Subcutaneous abdominal adipose tissue (tissue), 5 donors: ENCODE measurements around the gene VAMP2.

ENCODE experiments used
- H3K27ac ChIP-seq: one replicate; pipeline ENCODE4 v1.7.0; 2013; ENCODE audit warnings: low read depth, mild to moderate bottlenecking, inconsistent platforms, low read length, moderate library complexity
- H3K27me3 ChIP-seq, 5 donors: one replicate each; pipeline ENCODE4 v1.7.0; 2013; ENCODE audit warnings: low read length in 5 of 5, inconsistent platforms in 1 of 5; ENCODE audit not compliant: control insufficient read depth in 5 of 5, insufficient read depth in 4 of 5
- H3K36me3 ChIP-seq, 5 donors: one replicate each; pipeline ENCODE4 v1.7.0; 2013; ENCODE audit warnings: low read length in 5 of 5; ENCODE audit not compliant: control insufficient read depth in 5 of 5, insufficient read depth in 5 of 5
- H3K4me1 ChIP-seq, 5 donors: one replicate each; pipeline ENCODE4 v1.7.0; 2013; ENCODE audit warnings: low read length in 5 of 5, mild to moderate bottlenecking in 3 of 5, moderate library complexity in 1 of 5; ENCODE audit not compliant: control insufficient read depth in 5 of 5, insufficient read depth in 5 of 5
- H3K4me3 ChIP-seq, 5 donors: one replicate each; pipeline ENCODE4 v1.7.0; 2013; ENCODE audit warnings: low read length in 5 of 5, low read depth in 1 of 5
- H3K9ac ChIP-seq, 5 donors: one replicate each; pipeline ENCODE4 v1.7.0; 2013; ENCODE audit warnings: low read length in 5 of 5, mild to moderate bottlenecking in 4 of 5, moderate library complexity in 3 of 5
- H3K9me3 ChIP-seq, 5 donors: one replicate each; pipeline ENCODE4 v1.7.0; 2013; ENCODE audit warnings: low read length in 5 of 5; ENCODE audit not compliant: control insufficient read depth in 5 of 5
- donor health status: healthy.
- donor health status: healthy.
- donor health status: healthy.
- donor health status: healthy.
- donor health status: healthy.

Gene VAMP2

DNA sequence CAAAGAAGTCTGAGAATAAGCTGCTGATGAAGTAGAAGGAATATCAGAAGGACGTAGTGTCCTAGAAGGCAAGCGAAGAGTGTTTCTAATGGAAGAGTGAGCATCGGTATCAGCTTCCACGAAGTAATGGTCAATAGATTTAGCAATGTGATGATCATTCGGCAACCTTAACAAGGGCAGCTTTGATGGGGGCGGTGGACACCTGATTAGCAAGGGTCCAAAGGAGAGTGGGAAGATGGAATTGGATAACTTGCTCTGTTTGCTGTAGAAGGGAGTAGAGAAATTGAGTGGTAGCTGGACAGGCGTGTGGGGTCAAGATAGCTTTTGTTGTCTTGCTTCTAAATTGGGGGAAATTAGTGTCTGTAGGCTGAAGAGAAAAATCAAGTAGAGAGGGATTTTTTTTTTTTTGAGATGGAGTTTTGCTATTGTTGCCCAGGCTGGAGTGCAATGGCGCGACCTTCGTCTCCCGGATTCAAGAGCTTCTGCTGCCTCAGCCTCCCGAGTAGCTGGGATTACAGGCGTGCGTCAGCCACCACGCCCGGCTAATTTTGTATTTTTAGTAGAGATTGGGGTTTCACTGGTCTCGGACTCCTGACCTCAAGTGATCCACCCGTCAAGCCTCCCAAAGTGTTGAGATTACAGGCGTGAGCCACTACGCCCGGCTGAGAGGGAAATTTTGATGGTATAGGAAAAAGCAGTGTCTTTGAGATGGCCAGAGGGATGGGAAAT lies 24.9 kb downstream of the VAMP2 start:
- Histone ChIP-seq H3K4me1 (peaks cover 6 to 27% (median 24%) of the 10 kb centered on the region in 5 donors), H3K4me3 (peak overlapping the region in 3 of 5 donors; percentile 0 to 40 (median 35)), H3K27me3 (no peaks in the 10 kb centered on the region), H3K9me3 (no peaks in the 10 kb centered on the region), H3K36me3 (peaks cover 3 to 37% (median 34%) of the 10 kb centered on the region in 5 donors), H3K27ac (peak overlapping the region; percentile 80), H3K9ac (no peak overlapping the region)

- no peak overlapping the region for H3K9ac ChIP-seq
- H3K27me3 ChIP-seq, result peaks cover 0 to 8% (median 0%) of the 10 kb centered on the region in 5 donors
- no peak overlapping the region for H3K27ac ChIP-seq
- no peak overlapping the region for H3K4me3 ChIP-seq
- peaks cover 6 to 11% (median 8%) of the 10 kb centered on the region in 5 donors for H3K4me1 ChIP-seq
- no peaks in the 10 kb centered on the region for H3K36me3 ChIP-seq
- H3K9me3 ChIP-seq, result no peaks in the 10 kb centered on the region
These were observed 28.8 kb downstream of the VAMP2 start for GRCh38 chr17:8133941-8134340.

DNA sequence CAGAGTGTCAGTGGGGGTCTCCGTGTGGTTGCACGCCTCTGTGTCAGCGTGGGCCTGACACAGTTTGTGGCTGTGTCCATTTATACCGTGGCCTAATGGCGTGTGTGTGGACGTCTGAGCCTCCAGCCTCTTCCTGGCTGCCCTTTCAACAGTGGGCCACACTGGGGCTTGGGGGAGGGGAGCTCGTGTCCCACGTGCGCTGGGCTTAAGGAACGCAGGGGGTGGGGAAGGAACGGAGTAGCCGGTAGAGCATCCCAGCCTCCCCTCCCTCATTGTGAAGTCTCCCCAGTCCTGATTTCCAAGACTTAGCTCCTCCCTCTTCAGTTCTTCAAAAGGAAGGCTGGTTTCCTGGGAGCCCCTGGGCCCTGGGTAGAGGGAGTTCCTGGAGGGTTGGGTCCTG lies 29.3 kb downstream of the VAMP2 start:
- no peak overlapping the region for H3K9ac ChIP-seq
- H3K27me3 ChIP-seq, result peaks cover 0 to 8% (median 0%) of the 10 kb centered on the region in 5 donors
- no peaks in the 10 kb centered on the region for H3K36me3 ChIP-seq
- H3K9me3 ChIP-seq, result no peaks in the 10 kb centered on the region
- H3K4me3 ChIP-seq, result no peak overlapping the region
- H3K4me1 ChIP-seq, result peaks cover 2 to 7% (median 6%) of the 10 kb centered on the region in 5 donors
- no peak overlapping the region for H3K27ac ChIP-seq

- H3K27ac ChIP-seq, result no peak overlapping the region
- peaks cover 0 to 8% (median 0%) of the 10 kb centered on the region in 5 donors for H3K27me3 ChIP-seq
- no peak overlapping the region for H3K4me3 ChIP-seq
- H3K9me3 ChIP-seq, result no peaks in the 10 kb centered on the region
- H3K9ac ChIP-seq, result no peak overlapping the region
- peaks cover 0 to 6% (median 4%) of the 10 kb centered on the region in 5 donors for H3K4me1 ChIP-seq
- no peaks in the 10 kb centered on the region for H3K36me3 ChIP-seq
These were observed 30.8 kb downstream of the VAMP2 start for GRCh38 chr17:8131844-8132441.

GRCh38 chr17:8128125-8128784 lies 34.5 kb downstream of the VAMP2 start:
- Histone ChIP-seq H3K36me3 (no peaks in the 10 kb centered on the region), H3K27ac (no peak overlapping the region), H3K4me3 (no peak overlapping the region), H3K27me3 (peaks cover 12 to 27% (median 15%) of the 10 kb centered on the region in 5 donors), H3K9me3 (no peaks in the 10 kb centered on the region), H3K4me1 (peaks cover 9 to 41% (median 38%) of the 10 kb centered on the region in 5 donors), H3K9ac (no peak overlapping the region)

- Histone ChIP-seq H3K27me3 (peaks cover 20 to 38% (median 26%) of the 10 kb centered on the region in 5 donors), H3K4me1 (peaks cover 9 to 57% (median 55%) of the 10 kb centered on the region in 5 donors), H3K27ac (peak overlapping the region; percentile 46)
These were observed 36.2 kb downstream of the VAMP2 start for GRCh38 chr17:8126491-8127066.

DNA sequence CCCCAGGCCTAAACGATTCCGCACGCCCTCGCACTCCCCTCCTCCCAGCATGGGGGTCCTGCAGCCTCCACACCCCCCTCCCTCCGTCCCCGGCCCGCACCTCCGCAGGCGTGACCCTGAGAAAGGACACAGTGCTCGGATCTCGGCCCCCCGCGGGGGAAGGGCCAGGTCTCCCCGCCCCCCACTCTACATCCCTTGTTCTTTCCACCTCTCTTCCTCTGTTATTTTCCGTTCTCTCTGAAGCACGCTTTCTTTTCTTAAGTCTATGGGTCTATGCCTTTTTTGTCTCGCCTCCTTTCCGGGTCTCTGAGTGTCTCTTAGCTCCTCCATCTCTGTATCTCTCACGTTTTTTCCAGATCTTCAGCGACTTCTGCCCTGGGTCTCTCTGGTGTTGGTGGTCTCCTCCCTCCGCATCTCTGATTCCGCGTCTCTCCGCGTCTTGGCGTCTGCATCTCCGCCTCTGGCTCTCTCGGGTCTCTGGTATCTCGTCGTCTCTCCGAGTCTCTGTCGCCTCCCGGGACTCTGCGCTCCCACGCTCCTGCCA lies 36.7 kb downstream of the VAMP2 start:
- H3K9me3 ChIP-seq, result no peaks in the 10 kb centered on the region
- H3K36me3 ChIP-seq, result no peaks in the 10 kb centered on the region
- peaks cover 11 to 63% (median 59%) of the 10 kb centered on the region in 5 donors for H3K4me1 ChIP-seq
- H3K4me3 ChIP-seq, result peak overlapping the region; percentile 76 to 94 (median 87)
- peaks cover 20 to 39% (median 26%) of the 10 kb centered on the region in 5 donors for H3K27me3 ChIP-seq
- H3K27ac ChIP-seq, result no peak overlapping the region
- peak overlapping the region in 4 of 5 donors; percentile 34 to 83 (median 65) for H3K9ac ChIP-seq

More at GRCh38 chr17:8126491-8127066, 36.2 kb downstream of the VAMP2 start:
- peak overlapping the region; percentile 57 to 83 (median 73) for H3K9ac ChIP-seq
- no peaks in the 10 kb centered on the region for H3K9me3 ChIP-seq
- peak overlapping the region; percentile 76 to 94 (median 87) for H3K4me3 ChIP-seq
- no peaks in the 10 kb centered on the region for H3K36me3 ChIP-seq

GRCh38 chr17:8125154-8125946 lies 37.4 kb downstream of the VAMP2 start:
- Histone ChIP-seq H3K9ac (peak overlapping the region in 3 of 5 donors; percentile 34 to 83 (median 57)), H3K4me1 (peaks cover 11 to 70% (median 66%) of the 10 kb centered on the region in 5 donors)

More at GRCh38 chr17:8125154-8125946, 37.4 kb downstream of the VAMP2 start:
- Histone ChIP-seq H3K4me3 (peak overlapping the region in 4 of 5 donors; percentile 76 to 94 (median 84)), H3K36me3 (no peaks in the 10 kb centered on the region), H3K9me3 (no peaks in the 10 kb centered on the region), H3K27me3 (peaks cover 20 to 41% (median 26%) of the 10 kb centered on the region in 5 donors), H3K27ac (no peak overlapping the region)
